K562 (cell line): ENCODE data around the gene ISG20. TPM values are rescaled to one million over a fixed set of nuclear protein-coding genes. Genes with fewer than 3 reads are reported as not detected.
A peak's percentile ranks its signal among the peaks of the same experiment; 100 is the strongest.

Experiments used
- ATAC-seq: fragments of 200-7000 bp; cut with Tn5 transposase; 3 replicates; pipeline ENCODE4 v1.9.1; 2020; ENCODE audit warnings: moderate library complexity
- BruUV-seq: library from RNA; stranded (reverse); fragments of 400-500 nt; replicated peaks from 2 replicates; lab custom pipeline; 2021; lab: Mats Ljungman, UMichigan
- CTCF ChIA-PET: fragments of 300-600 bp; formaldehyde crosslinking; extraction: SDS; loops from one replicate; lab custom pipeline; 2021; ENCODE audit warnings: low intra/inter-chr PET ratio; lab: Yijun Ruan, JAX
- POLR2A ChIA-PET: fragments of 300-600, 350-650 bp; sonication (Branson Sonifier 250); formaldehyde crosslinking; extraction: SDS; loops from one replicate; lab custom pipeline; 2021; ENCODE audit warnings: antibody characterized with exemption, inconsistent platforms; lab: Yijun Ruan, JAX
- DNase-seq, 4 experiments: peaks; one replicate each; pipeline versions ENCODE4 v3.0.0 to v3.0.0-alpha.2; 2011 to 2018; ENCODE audit warnings: low spot score in 3 of 4, mixed read lengths in 3 of 4; ENCODE audit errors: extremely low read depth in 1 of 4
- FAIRE-seq: peaks from 2 replicates; lab custom pipeline; 2011; peaks lifted over from hg19 to GRCh38; lab: Jason Lieb, UNC
- H2AFZ ChIP-seq: 2 replicates; pipeline ENCODE4 v1.6.0; 2011; ENCODE audit warnings: low read depth, low read length, control low read depth, inconsistent platforms
- H3K27ac ChIP-seq: fragments of 200-600 bp; 3 replicates; pipeline ENCODE4 v1.8.0; 2011; ENCODE audit warnings: low read depth, mild to moderate bottlenecking, control low read depth, inconsistent platforms, low read length, moderate library complexity, mixed read lengths; ENCODE audit errors: extremely low read depth
- H3K27me3 ChIP-seq, 2 experiments: fragments of 300-600 bp in 1 of 2; 2 replicates in 1 of 2; 3 replicates in 1 of 2; pipeline versions ENCODE4 v1.6.0 to v1.8.0; 2011; ENCODE audit warnings: inconsistent platforms in 2 of 2, low read length in 2 of 2, mild to moderate bottlenecking in 1 of 2, mixed read lengths in 1 of 2, moderate library complexity in 1 of 2; ENCODE audit not compliant: control insufficient read depth in 2 of 2, insufficient read depth in 2 of 2
- H3K36me3 ChIP-seq: fragments of 300-600 bp; 3 replicates; pipeline ENCODE4 v1.8.0; 2011; ENCODE audit warnings: mild to moderate bottlenecking, low read length, inconsistent platforms; ENCODE audit not compliant: control insufficient read depth, insufficient read depth
- H3K4me1 ChIP-seq, 2 experiments: fragments of 200-600 bp in 1 of 2; replicated peaks in 1 of 2; 2 replicates in 1 of 2; 3 replicates in 1 of 2; pipeline versions ENCODE4 v1.5.1 to v1.8.0; 2011; ENCODE audit warnings: inconsistent platforms in 2 of 2, low read length in 2 of 2, mild to moderate bottlenecking in 1 of 2, mixed read lengths in 1 of 2, moderate library complexity in 1 of 2; ENCODE audit not compliant: control insufficient read depth in 2 of 2, insufficient read depth in 2 of 2
- H3K4me2 ChIP-seq: 2 replicates; pipeline ENCODE4 v1.6.1; 2011; ENCODE audit warnings: low read length, control low read depth, inconsistent platforms, mixed read lengths; ENCODE audit not compliant: insufficient read depth
- H3K4me3 ChIP-seq: fragments of 200-600 bp; sonication (generic), shearing (Covaris generic); 2 replicates; pipeline ENCODE4 v1.5.1; 2016; ENCODE audit warnings: control low read depth, inconsistent platforms
- H3K79me2 ChIP-seq: fragments of 200-600 bp; 3 replicates; pipeline ENCODE4 v1.8.0; 2011; ENCODE audit warnings: low read length, inconsistent platforms; ENCODE audit not compliant: control insufficient read depth, insufficient read depth
- H3K9ac ChIP-seq, 2 experiments: 2 replicates each; pipeline versions ENCODE4 v1.6.0 to v1.6.1; 2011; ENCODE audit warnings: low read depth in 2 of 2, low read length in 2 of 2, control low read depth in 1 of 2, inconsistent platforms in 1 of 2, mild to moderate bottlenecking in 1 of 2, mixed read lengths in 1 of 2; ENCODE audit not compliant: insufficient read depth in 1 of 2
- H3K9me1 ChIP-seq: one replicate; pipeline ENCODE4 v1.6.0; 2011; ENCODE audit warnings: inconsistent platforms, mild to moderate bottlenecking, low read length, moderate library complexity; ENCODE audit not compliant: control insufficient read depth, insufficient read depth
- H3K9me3 ChIP-seq: replicated peaks from 2 replicates; pipeline ENCODE4 v1.5.1; 2011; ENCODE audit warnings: low read depth, low read length, inconsistent platforms; ENCODE audit not compliant: control insufficient read depth, insufficient read depth
- H4K20me1 ChIP-seq: replicated peaks from 2 replicates; pipeline ENCODE4 v1.6.1; 2011; ENCODE audit warnings: low read length, inconsistent platforms, mixed read lengths; ENCODE audit not compliant: control insufficient read depth, insufficient read depth
- CBFA2T2 ChIP-seq: fragments of 450-650 bp; conservative IDR thresholded peaks from 2 replicates; pipeline ENCODE4 v1.6.1; 2017; ENCODE audit warnings: mild to moderate bottlenecking
- CBX1 ChIP-seq: sonication (generic); IDR thresholded peaks from 2 replicates; pipeline ENCODE4 v1.6.1; 2016; ENCODE audit warnings: antibody characterized with exemption, low read depth, mild to moderate bottlenecking
- COPS2 ChIP-seq: fragments of 450-650 bp; conservative IDR thresholded peaks from 2 replicates; pipeline ENCODE4 v1.6.1; 2016; ENCODE audit warnings: mild to moderate bottlenecking, moderate library complexity
- HMGN3 ChIP-seq: IDR thresholded peaks from 2 replicates; pipeline ENCODE4 v1.6.1; 2011; ENCODE audit warnings: borderline replicate concordance, low read depth, mild to moderate bottlenecking, mixed read lengths, low read length; ENCODE audit not compliant: insufficient read length; ENCODE audit errors: extremely low read depth
- MAFG ChIP-seq: fragments of 450-650 bp; conservative IDR thresholded peaks from 2 replicates; pipeline ENCODE4 v1.6.1; 2016; ENCODE audit warnings: missing genetic modification characterization, missing compliant biosample characterization
- NRF1 ChIP-seq, 2 experiments: fragments of 450-650 bp; IDR thresholded peaks in 1 of 2; conservative IDR thresholded peaks in 1 of 2; 2 replicates each; pipeline ENCODE4 v1.6.1; 2014; ENCODE audit warnings: mild to moderate bottlenecking in 2 of 2
- SREBF2 ChIP-seq: sonication (generic); formaldehyde crosslinking; IDR thresholded peaks from 2 replicates; pipeline ENCODE4 v1.4.0; 2020; ENCODE audit warnings: mild to moderate bottlenecking, missing genetic modification reagents
- TOE1 ChIP-seq, 2 experiments: fragments of 450-650 bp in 1 of 2; sonication (generic) in 1 of 2; formaldehyde crosslinking in 1 of 2; IDR thresholded peaks; 2 replicates each; pipeline versions ENCODE4 v1.7.1 to v1.8.0; 2016 to 2022; ENCODE audit warnings: borderline replicate concordance in 2 of 2, mild to moderate bottlenecking in 2 of 2, antibody characterized with exemption in 1 of 2, inconsistent platforms in 1 of 2, low read depth in 1 of 2, missing genetic modification reagents in 1 of 2, moderate library complexity in 1 of 2
- ZBED1 ChIP-seq: IDR thresholded peaks from 2 replicates; pipeline ENCODE4 v1.6.1; 2014
- WGBS: fragments of 100-300 bp; shearing (Covaris generic); methylation state at CpG from one replicate; pipeline ENCODE4 v1.1.6; 2016; ENCODE audit warnings: low coverage, mixed read lengths; ENCODE audit not compliant: insufficient coverage; ENCODE audit errors: missing lambda C conversion rate; 5-methylcytosine and 5-hydroxymethylcytosine counted together
- in situ Hi-C: fragments of 300-500 bp; cut with MboI; formaldehyde crosslinking; loops from 4 replicates; pipeline ENCODE4 v1.15.0; 2018; ENCODE audit warnings: inconsistent platforms, mixed read lengths
- intact Hi-C: fragments of 100-400 bp; cut with micrococcal nuclease; formaldehyde crosslinking; loops from 2 replicates; pipeline ENCODE4 v1.14.2; 2022
- polyA plus RNA-seq, 8 experiments: library from polyadenylated mRNA; depleted of rRNA in 4 of 8; stranded (reverse) in 5 of 8; unstranded in 3 of 8; fragments of >200 nt; fragmentation: Nextera tagmentation in 2 of 8; fragmentation: Illumina TruSeq in 1 of 8; extraction: Ambion mirVana in 2 of 8; extraction: Trizol in 1 of 8; gene quantifications; 2 replicates each; pipeline versions ENCODE4 v1.2.1 to v1.2.3, GENCODE V29; 2011 to 2014; ENCODE audit warnings: inconsistent platforms in 1 of 8, missing spikeins in 1 of 8
- total RNA-seq, 7 experiments: library from RNA; depleted of rRNA in 6 of 7; stranded (reverse); fragments of >200 nt in 6 of 7; fragmentation: Illumina TruSeq in 2 of 7; extraction: Trizol in 2 of 7; gene quantifications; 2 replicates each; pipeline versions ENCODE4 v1.2.1 to v1.2.3, GENCODE V29; 2011 to 2021; ENCODE audit warnings: low replicate concordance in 1 of 7
- TF ChIP-seq, protein P1 (sequence below), 3 experiments: IDR thresholded peaks in 2 of 3; conservative IDR thresholded peaks in 1 of 3; 2 replicates each; pipeline ENCODE4 v1.5.1; 2011 to 2012; ENCODE audit warnings: low read length in 3 of 3, mild to moderate bottlenecking in 3 of 3, control low read depth in 2 of 3, improper control_type of control experiment in 1 of 3, inconsistent platforms in 1 of 3, low read depth in 1 of 3, mixed read lengths in 1 of 3, moderate library complexity in 1 of 3; ENCODE audit not compliant: insufficient read depth in 2 of 3
- TF ChIP-seq, protein P2 (sequence below): fragments of 450-650 bp; IDR thresholded peaks from 2 replicates; pipeline ENCODE4 v1.6.1; 2016; ENCODE audit warnings: antibody characterized with exemption
- TF ChIP-seq, protein P3 (sequence below): sonication (generic); formaldehyde crosslinking; IDR thresholded peaks from 2 replicates; pipeline ENCODE4 v1.8.1; 2022; ENCODE audit warnings: missing genetic modification reagents
- TF ChIP-seq, protein P4 (sequence below), 3 experiments: fragments of 200-800 bp in 1 of 3; sonication (Bioruptor generic) in 1 of 3; sonication (generic) in 1 of 3; formaldehyde crosslinking in 1 of 3; IDR thresholded peaks; 2 replicates each; pipeline versions ENCODE4 v1.6.1 to v1.8.0; 2016 to 2022; ENCODE audit warnings: mild to moderate bottlenecking in 2 of 3, missing compliant biosample characterization in 2 of 3, missing genetic modification characterization in 2 of 3, missing genetic modification reagents in 1 of 3
- TF ChIP-seq, protein P5 (sequence below): fragments of 450-650 bp; conservative IDR thresholded peaks from 2 replicates; pipeline ENCODE4 v1.6.1; 2016; ENCODE audit warnings: missing genetic modification characterization, low read depth, mild to moderate bottlenecking, missing compliant biosample characterization, moderate library complexity

ISG20 gene
- total and polyA plus RNA-seq, 9 of the 15 experiments (the other 6 are each of a cell fraction or from before 2014, with no cell fraction given) = 0.06 to 2.1 (median 1.00) TPM

DNA sequence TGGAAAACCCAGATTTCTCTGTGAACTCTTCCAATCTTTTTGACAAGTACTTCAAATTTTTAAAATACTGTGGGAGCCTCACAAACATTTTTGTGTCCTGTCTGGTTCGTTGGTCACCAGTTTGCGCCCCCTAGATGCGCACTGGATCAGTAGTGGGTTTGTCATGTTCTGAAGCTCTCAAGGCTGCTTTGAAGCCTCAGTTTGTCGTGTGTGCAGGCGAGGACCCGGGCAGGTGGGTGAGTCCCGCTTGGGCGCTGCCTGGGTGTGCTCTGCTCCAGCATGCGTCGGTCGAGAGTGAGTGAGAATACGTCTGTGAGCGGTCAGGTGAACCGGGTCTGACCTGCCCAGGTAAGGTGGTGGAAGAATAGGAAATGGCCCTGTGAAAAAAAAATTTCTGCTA is 34.9 kb upstream of the ISG20 start:
- Histone ChIP-seq H3K36me3 (no peaks in the 10 kb centered on the region), H2AFZ (no peak overlapping the region), H3K27ac (no peak overlapping the region), H3K4me1 (peaks cover 0 to 19% of the 10 kb centered on the region in 2 experiments; a peak in 2 of 5 replicates), H4K20me1 (peaks cover 6% of the 10 kb centered on the region; the same call in 1 of the 2 replicates), H3K9ac (no peak overlapping the region), H3K9me1 (no peaks in the 10 kb centered on the region), H3K4me3 (no peak overlapping the region), H3K79me2 (no peaks in the 10 kb centered on the region), H3K27me3 (peaks cover 27 to 35% of the 10 kb centered on the region in 2 experiments), H3K4me2 (no peak overlapping the region), H3K9me3 (no peaks in the 10 kb centered on the region)
- peak; percentile 51 for ATAC-seq
- BruUV-seq = no TSS peak
- ChIA-PET POLR2A (no interaction called here), CTCF (no interaction called here)
- DNase-seq = no peak
- WGBS = under 1% methylated on average over 14 of the region's 14 CpGs
- intact Hi-C loops = loop anchor here (5.0 kb wide), 1 partner anchor 37 kb away; no protein-coding TSS in a partner anchor
- in situ Hi-C loops = no loop called here
- no peak for FAIRE-seq
- TF ChIP-seq MAFG (tag) (no peak), ZBED1 (no peak), COPS2 (no peak), TOE1 (IDR thresholded peaks at IDR 0.05; ENCODE audit: borderline replicate concordance) (no peak), TOE1 (CRISPR knock-in tag; IDR thresholded peaks at IDR 0.05; ENCODE audit: borderline replicate concordance, low read depth) (no peak), SREBF2 (CRISPR knock-in tag) (no peak), CBFA2T2 (no peak), HMGN3 (no peak), NRF1 (conservative IDR thresholded peaks at IDR 0.05 in 1 of 2, IDR thresholded peaks at IDR 0.05 in 1 of 2) (peak in 1 of 2 experiments; percentile 34; a peak in 1 of 4 replicates), CBX1 (no peak)
- TF ChIP-seq, protein P1, sequence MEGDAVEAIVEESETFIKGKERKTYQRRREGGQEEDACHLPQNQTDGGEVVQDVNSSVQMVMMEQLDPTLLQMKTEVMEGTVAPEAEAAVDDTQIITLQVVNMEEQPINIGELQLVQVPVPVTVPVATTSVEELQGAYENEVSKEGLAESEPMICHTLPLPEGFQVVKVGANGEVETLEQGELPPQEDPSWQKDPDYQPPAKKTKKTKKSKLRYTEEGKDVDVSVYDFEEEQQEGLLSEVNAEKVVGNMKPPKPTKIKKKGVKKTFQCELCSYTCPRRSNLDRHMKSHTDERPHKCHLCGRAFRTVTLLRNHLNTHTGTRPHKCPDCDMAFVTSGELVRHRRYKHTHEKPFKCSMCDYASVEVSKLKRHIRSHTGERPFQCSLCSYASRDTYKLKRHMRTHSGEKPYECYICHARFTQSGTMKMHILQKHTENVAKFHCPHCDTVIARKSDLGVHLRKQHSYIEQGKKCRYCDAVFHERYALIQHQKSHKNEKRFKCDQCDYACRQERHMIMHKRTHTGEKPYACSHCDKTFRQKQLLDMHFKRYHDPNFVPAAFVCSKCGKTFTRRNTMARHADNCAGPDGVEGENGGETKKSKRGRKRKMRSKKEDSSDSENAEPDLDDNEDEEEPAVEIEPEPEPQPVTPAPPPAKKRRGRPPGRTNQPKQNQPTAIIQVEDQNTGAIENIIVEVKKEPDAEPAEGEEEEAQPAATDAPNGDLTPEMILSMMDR (IDR thresholded peaks at IDR 0.05 in 2 of 3, conservative IDR thresholded peaks at IDR 0.05 in 1 of 3; ENCODE audit: insufficient read depth in 2 of 3, low read depth in 1 of 3, low read length in 3 of 3) = 0 out of 6 replicates have a peak, but pooled peaks of 1 of the 3 experiments have one; percentile 13
- TF ChIP-seq, protein P2, sequence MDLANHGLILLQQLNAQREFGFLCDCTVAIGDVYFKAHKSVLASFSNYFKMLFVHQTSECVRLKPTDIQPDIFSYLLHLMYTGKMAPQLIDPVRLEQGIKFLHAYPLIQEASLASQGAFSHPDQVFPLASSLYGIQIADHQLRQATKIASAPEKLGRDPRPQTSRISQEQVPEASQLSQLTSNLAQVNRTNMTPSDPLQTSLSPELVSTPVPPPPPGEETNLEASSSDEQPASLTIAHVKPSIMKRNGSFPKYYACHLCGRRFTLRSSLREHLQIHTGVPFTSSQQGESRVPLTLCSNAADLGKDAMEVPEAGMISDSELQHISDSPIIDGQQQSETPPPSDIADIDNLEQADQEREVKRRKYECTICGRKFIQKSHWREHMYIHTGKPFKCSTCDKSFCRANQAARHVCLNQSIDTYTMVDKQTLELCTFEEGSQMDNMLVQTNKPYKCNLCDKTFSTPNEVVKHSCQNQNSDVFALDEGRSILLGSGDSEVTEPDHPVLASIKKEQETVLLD = no peak
- TF ChIP-seq, protein P3, sequence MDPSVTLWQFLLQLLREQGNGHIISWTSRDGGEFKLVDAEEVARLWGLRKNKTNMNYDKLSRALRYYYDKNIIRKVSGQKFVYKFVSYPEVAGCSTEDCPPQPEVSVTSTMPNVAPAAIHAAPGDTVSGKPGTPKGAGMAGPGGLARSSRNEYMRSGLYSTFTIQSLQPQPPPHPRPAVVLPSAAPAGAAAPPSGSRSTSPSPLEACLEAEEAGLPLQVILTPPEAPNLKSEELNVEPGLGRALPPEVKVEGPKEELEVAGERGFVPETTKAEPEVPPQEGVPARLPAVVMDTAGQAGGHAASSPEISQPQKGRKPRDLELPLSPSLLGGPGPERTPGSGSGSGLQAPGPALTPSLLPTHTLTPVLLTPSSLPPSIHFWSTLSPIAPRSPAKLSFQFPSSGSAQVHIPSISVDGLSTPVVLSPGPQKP = no peak
- TF ChIP-seq, protein P4, sequence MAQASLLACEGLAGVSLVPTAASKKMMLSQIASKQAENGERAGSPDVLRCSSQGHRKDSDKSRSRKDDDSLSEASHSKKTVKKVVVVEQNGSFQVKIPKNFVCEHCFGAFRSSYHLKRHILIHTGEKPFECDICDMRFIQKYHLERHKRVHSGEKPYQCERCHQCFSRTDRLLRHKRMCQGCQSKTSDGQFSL (CRISPR knock-in tag; IDR thresholded peaks at IDR 0.05) = no peak
- TF ChIP-seq, protein P4 (tag; IDR thresholded peaks at IDR 0.05) = no peak
- TF ChIP-seq, protein P5, sequence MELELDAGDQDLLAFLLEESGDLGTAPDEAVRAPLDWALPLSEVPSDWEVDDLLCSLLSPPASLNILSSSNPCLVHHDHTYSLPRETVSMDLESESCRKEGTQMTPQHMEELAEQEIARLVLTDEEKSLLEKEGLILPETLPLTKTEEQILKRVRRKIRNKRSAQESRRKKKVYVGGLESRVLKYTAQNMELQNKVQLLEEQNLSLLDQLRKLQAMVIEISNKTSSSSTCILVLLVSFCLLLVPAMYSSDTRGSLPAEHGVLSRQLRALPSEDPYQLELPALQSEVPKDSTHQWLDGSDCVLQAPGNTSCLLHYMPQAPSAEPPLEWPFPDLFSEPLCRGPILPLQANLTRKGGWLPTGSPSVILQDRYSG (tag) = no peak
